Activated naive CD8-positive, alpha-beta T cell treated with anti-CD3 and anti-CD28 coated beads, Interleukin-2, amount 10 ng/mL, durations not matched to agents 7 days and 5 days (primary cell): ENCODE results near the gene TRIM47. TPM values are rescaled to one million over a fixed set of nuclear protein-coding genes. Genes with fewer than 3 reads are reported as not detected.

Experiments
- ATAC-seq: fragments of 150-1000 bp; cut with Tn5 transposase; one replicate; pipeline ENCODE4 v1.10.0; 2021; ENCODE audit warnings: low read depth, moderate library complexity
- POLR2A ChIA-PET: fragments of 350-600 bp; sonication (Branson Sonifier 250); formaldehyde crosslinking; loops from one replicate; lab custom pipeline; 2021; ENCODE audit warnings: antibody characterized with exemption; lab: Charles Lee
- DNase-seq: peaks from one replicate; pipeline ENCODE4 v3.0.0; 2021
- H3K27ac Mint-ChIP-seq: one replicate; pipeline ENCODE4 v1.8.0; 2022; ENCODE audit warnings: mild to moderate bottlenecking, mixed read lengths
- H3K27me3 Mint-ChIP-seq: one replicate; pipeline ENCODE4 v1.8.0; 2022; ENCODE audit warnings: mild to moderate bottlenecking, moderate library complexity, mixed read lengths
- H3K36me3 Mint-ChIP-seq: one replicate; pipeline ENCODE4 v1.8.0; 2021; ENCODE audit warnings: mild to moderate bottlenecking, mixed read lengths
- H3K4me1 Mint-ChIP-seq: one replicate; pipeline ENCODE4 v1.8.0; 2021; ENCODE audit warnings: mixed read lengths
- H3K4me3 Mint-ChIP-seq: one replicate; pipeline ENCODE4 v1.8.0; 2022; ENCODE audit warnings: mild to moderate bottlenecking, moderate library complexity, mixed read lengths
- H3K9me3 Mint-ChIP-seq: one replicate; pipeline ENCODE4 v1.8.0; 2021; ENCODE audit warnings: mixed read lengths
- total RNA-seq, 2 experiments: library from RNA; stranded (reverse); gene quantifications; one replicate each; pipeline ENCODE4 v1.2.3, GENCODE V29; 2021

Gene TRIM47
- total RNA-seq, 2 experiments from 2014 or later: 23.2 to 27.9 TPM

- Mint-ChIP-seq H3K27me3 (no peaks in the 10 kb centered on the region), H3K4me1 (peaks cover 12% of the 10 kb centered on the region), H3K27ac (no peak overlapping the region), H3K36me3 (no peaks in the 10 kb centered on the region), H3K4me3 (no peak overlapping the region), H3K9me3 (no peaks in the 10 kb centered on the region)
- POLR2A ChIA-PET: interaction anchor here (1.1 kb wide), 2 partner anchors 23 to 68 kb away, joined by 3 read pairs; partner anchors contain the start of gene TRIM47
- no peak for DNase-seq
- ATAC-seq: no peak
Measured at GRCh38 chr17:75901727-75902126, 23.3 kb upstream of the TRIM47 start.

- Mint-ChIP-seq H3K9me3 (no peaks in the 10 kb centered on the region), H3K36me3 (no peaks in the 10 kb centered on the region), H3K4me1 (peaks cover 11% of the 10 kb centered on the region), H3K27ac (no peak overlapping the region), H3K27me3 (no peaks in the 10 kb centered on the region), H3K4me3 (no peak overlapping the region)
- POLR2A ChIA-PET: interaction anchor here (0.6 to 1.1 kb wide), 5 partner anchors 23 to 304 kb away, joined by 3 read pairs; partner anchors contain the start of gene TRIM47
- no peak for ATAC-seq
- DNase-seq: no peak
Measured at GRCh38 chr17:75900691-75901533, 22.5 kb upstream of the TRIM47 start.

- Mint-ChIP-seq H3K36me3 (no peaks in the 10 kb centered on the region), H3K4me1 (peaks cover 14% of the 10 kb centered on the region), H3K4me3 (no peak overlapping the region), H3K27ac (no peak overlapping the region), H3K27me3 (no peaks in the 10 kb centered on the region), H3K9me3 (no peaks in the 10 kb centered on the region)
- ATAC-seq (no peak), DNase-seq (no peak)
- POLR2A ChIA-PET: interaction anchor here (0.6 to 2.0 kb wide), 3 partner anchors 117 to 245 kb away, joined by 3 to 5 read pairs (median 3); a partner anchor contains a TSS
Measured at GRCh38 chr17:75899767-75900468, 21.5 kb upstream of the TRIM47 start.

- no peak for ATAC-seq
- no peaks in the 10 kb centered on the region for H3K27me3 Mint-ChIP-seq
- H3K36me3 Mint-ChIP-seq: no peaks in the 10 kb centered on the region
- DNase-seq: no peak
- peaks cover 15% of the 10 kb centered on the region for H3K4me1 Mint-ChIP-seq
- no peak overlapping the region for H3K4me3 Mint-ChIP-seq
- no peak overlapping the region for H3K27ac Mint-ChIP-seq
- H3K9me3 Mint-ChIP-seq: no peaks in the 10 kb centered on the region
- POLR2A ChIA-PET: interaction anchor here (0.6 to 2.0 kb wide), 3 partner anchors 110 to 119 kb away, joined by 3 to 5 read pairs (median 3); a partner anchor contains a TSS
Measured at GRCh38 chr17:75899353-75899752, 21.0 kb upstream of the TRIM47 start.

GRCh38 chr17:75898791-75899190, 20.4 kb upstream of the TRIM47 start:
- H3K27ac Mint-ChIP-seq: no peak overlapping the region
- POLR2A ChIA-PET: interaction anchor here (0.6 to 5.4 kb wide), 3 partner anchors 21 to 116 kb away, joined by 3 to 68 read pairs (median 5); partner anchors contain the start of gene TRIM47
- no peak for ATAC-seq
- H3K4me1 Mint-ChIP-seq: peaks cover 16% of the 10 kb centered on the region
- no peak overlapping the region for H3K4me3 Mint-ChIP-seq
- DNase-seq: no peak
- no peaks in the 10 kb centered on the region for H3K27me3 Mint-ChIP-seq
- no peaks in the 10 kb centered on the region for H3K9me3 Mint-ChIP-seq
- H3K36me3 Mint-ChIP-seq: no peaks in the 10 kb centered on the region

- H3K36me3 Mint-ChIP-seq: no peaks in the 10 kb centered on the region
- no peaks in the 10 kb centered on the region for H3K9me3 Mint-ChIP-seq
- no peaks in the 10 kb centered on the region for H3K27me3 Mint-ChIP-seq
- POLR2A ChIA-PET: interaction anchor here (2.0 to 5.4 kb wide), 3 partner anchors 21 to 115 kb away, joined by 5 to 68 read pairs (median 20); partner anchors contain the start of genes TRIM47 and WBP2
- H3K4me1 Mint-ChIP-seq: peaks cover 18% of the 10 kb centered on the region
- H3K4me3 Mint-ChIP-seq: peak overlapping the region; percentile 73
- DNase-seq (no peak), ATAC-seq (no peak)
- no peak overlapping the region for H3K27ac Mint-ChIP-seq
Measured at GRCh38 chr17:75898065-75898464, 19.7 kb upstream of the TRIM47 start.

GRCh38 chr17:75897160-75898019, 19.0 kb upstream of the TRIM47 start:
- peak overlapping the region; percentile 73 for H3K4me3 Mint-ChIP-seq
- POLR2A ChIA-PET: interaction anchor here (1.0 to 5.4 kb wide), 13 partner anchors 20 to 178 kb away, joined by 3 to 68 read pairs (median 9); partner anchors contain the start of genes ACOX1, GALR2, SRP68 and TEN1
- ATAC-seq (no peak), DNase-seq (no peak)
- no peaks in the 10 kb centered on the region for H3K27me3 Mint-ChIP-seq
- H3K27ac Mint-ChIP-seq: peak overlapping the region; percentile 67
- no peaks in the 10 kb centered on the region for H3K36me3 Mint-ChIP-seq
- no peaks in the 10 kb centered on the region for H3K9me3 Mint-ChIP-seq
- peaks cover 18% of the 10 kb centered on the region for H3K4me1 Mint-ChIP-seq

GRCh38 chr17:75896415-75897159, 18.2 kb upstream of the TRIM47 start, which contains the start of gene TRIM65:
Gene TRIM65 (minus strand): TSS chr17:75896951. CDS start chr17:75896937, 14 bp downstream.
- DNase-seq: peak; percentile 89
- POLR2A ChIA-PET: interaction anchor here (0.5 to 5.4 kb wide), 20 partner anchors 9 to 179 kb away, joined by 3 to 68 read pairs (median 6); partner anchors contain the start of genes ACOX1, GALR2, SRP68 and TEN1
- no peaks in the 10 kb centered on the region for H3K9me3 Mint-ChIP-seq
- peak within 1 kb of the TSS; percentile 87 for H3K4me3 Mint-ChIP-seq
- H3K4me1 Mint-ChIP-seq: peaks cover 18% of the 10 kb centered on the region
- H3K27ac Mint-ChIP-seq: peak within 1 kb of the TSS; percentile 86
- H3K27me3 Mint-ChIP-seq: no peaks in the 10 kb centered on the region
- peak; percentile 87 for ATAC-seq
- H3K36me3 Mint-ChIP-seq: no peaks in the 10 kb centered on the region

GRCh38 chr17:75895370-75896155, 17.2 kb upstream of the TRIM47 start:
- POLR2A ChIA-PET: interaction anchor here (1.2 to 5.4 kb wide), 15 partner anchors 8 to 176 kb away, joined by 3 to 68 read pairs (median 9); partner anchors contain the start of genes SRP68, TRIM47, UNC13D and WBP2
- Mint-ChIP-seq H3K27ac (peak overlapping the region; percentile 86), H3K4me3 (peak overlapping the region; percentile 87), H3K4me1 (peaks cover 18% of the 10 kb centered on the region), H3K36me3 (no peaks in the 10 kb centered on the region), H3K27me3 (no peaks in the 10 kb centered on the region), H3K9me3 (no peaks in the 10 kb centered on the region)
- peak; percentile 1 for ATAC-seq
- DNase-seq: peak; percentile 47

- H3K4me3 Mint-ChIP-seq: no peak overlapping the region
Measured at GRCh38 chr17:75894049-75894733, 15.8 kb upstream of the TRIM47 start.

More at GRCh38 chr17:75894049-75894733, 15.8 kb upstream of the TRIM47 start:
- Mint-ChIP-seq H3K4me1 (peaks cover 18% of the 10 kb centered on the region), H3K9me3 (no peaks in the 10 kb centered on the region), H3K27ac (peak overlapping the region; percentile 62), H3K27me3 (no peaks in the 10 kb centered on the region), H3K36me3 (no peaks in the 10 kb centered on the region)
- POLR2A ChIA-PET: interaction anchor here (0.6 to 5.4 kb wide), 4 partner anchors 8 to 344 kb away, joined by 3 to 68 read pairs (median 4); partner anchors contain the start of gene TRIM47
- DNase-seq: no peak
- ATAC-seq: no peak
